ENCODE data around the gene ARPC1B. TPM values are rescaled to one million over a fixed set of nuclear protein-coding genes. Genes with fewer than 3 reads are reported as not detected.

The ARPC1B gene
- polyA plus RNA-seq, 1 experiment, result 642 TPM

DNA sequence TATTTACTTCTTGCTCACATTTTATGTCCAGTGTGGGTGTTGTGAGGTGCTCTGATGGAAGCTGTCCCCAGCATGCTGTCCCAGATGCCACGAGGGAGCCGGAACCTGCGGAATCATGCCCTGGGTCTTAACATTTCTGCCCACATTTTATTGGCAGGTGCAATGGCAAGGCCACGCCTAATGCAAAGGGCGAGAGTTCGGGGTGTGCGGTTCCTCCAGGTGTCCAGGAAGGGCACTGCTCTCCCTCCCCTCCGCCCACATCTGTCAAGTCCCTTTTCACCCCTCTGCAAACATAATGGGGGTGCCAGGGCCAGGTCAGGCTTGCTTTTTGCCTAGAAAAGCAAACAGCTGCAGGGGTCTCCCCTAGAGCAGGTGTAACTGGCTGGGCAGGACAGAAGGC, 17.5 kb downstream of the ARPC1B start:
- ChIA-PET CTCF (interaction anchor here (2.2 kb wide), 1 partner anchor 11 kb away, joined by 7 read pairs; no protein-coding TSS in a partner anchor), POLR2A (no interaction called here)
- H3K36me3 ChIP-seq (ENCODE audit: control insufficient read depth, insufficient read depth, low read length), result peaks cover 40% of the 10 kb centered on the region
- no peak overlapping the region for H3K4me3 ChIP-seq (ENCODE audit: low read depth, low read length)
- no peak for DNase-seq (ENCODE audit: low read depth)
- no peaks in the 10 kb centered on the region for H3K27me3 ChIP-seq (ENCODE audit: control insufficient read depth, insufficient read depth, low read length)
- TF ChIP-seq CTCF (IDR thresholded peaks at IDR 0.05; ENCODE audit: insufficient read depth, low read depth, low read length), result no peak

- ChIA-PET POLR2A (no interaction called here), CTCF (interaction anchor here (1.2 to 2.2 kb wide), 4 partner anchors 11 to 23 kb away, joined by 3 to 7 read pairs (median 4); no protein-coding TSS in a partner anchor)
- TF ChIP-seq CTCF (IDR thresholded peaks at IDR 0.05; ENCODE audit: insufficient read depth, low read depth, low read length), result no peak
- peak overlapping the region; percentile 29 for H3K4me3 ChIP-seq (ENCODE audit: low read depth, low read length)
- peaks cover 45% of the 10 kb centered on the region for H3K36me3 ChIP-seq (ENCODE audit: control insufficient read depth, insufficient read depth, low read length)
- H3K27me3 ChIP-seq (ENCODE audit: control insufficient read depth, insufficient read depth, low read length), result no peaks in the 10 kb centered on the region
- no peak for DNase-seq (ENCODE audit: low read depth)
These were observed 18.3 kb downstream of the ARPC1B start for GRCh38 chr7:99392659-99393354.

GRCh38 chr7:99393355-99394187, 19.0 kb downstream of the ARPC1B start:
- no peak overlapping the region for H3K4me3 ChIP-seq (ENCODE audit: low read depth, low read length)
- POLR2A ChIA-PET, result interaction anchor here (0.6 kb wide), 1 partner anchor 12 kb away, joined by 4 read pairs; no protein-coding TSS in a partner anchor
- CTCF ChIA-PET, result interaction anchor here (1.2 to 2.2 kb wide), 4 partner anchors 10 to 22 kb away, joined by 3 to 7 read pairs (median 4); no protein-coding TSS in a partner anchor
- no peaks in the 10 kb centered on the region for H3K27me3 ChIP-seq (ENCODE audit: control insufficient read depth, insufficient read depth, low read length)
- TF ChIP-seq CTCF (IDR thresholded peaks at IDR 0.05; ENCODE audit: insufficient read depth, low read depth, low read length), result no peak
- DNase-seq (ENCODE audit: low read depth), result no peak
- H3K36me3 ChIP-seq (ENCODE audit: control insufficient read depth, insufficient read depth, low read length), result peaks cover 41% of the 10 kb centered on the region

DNA sequence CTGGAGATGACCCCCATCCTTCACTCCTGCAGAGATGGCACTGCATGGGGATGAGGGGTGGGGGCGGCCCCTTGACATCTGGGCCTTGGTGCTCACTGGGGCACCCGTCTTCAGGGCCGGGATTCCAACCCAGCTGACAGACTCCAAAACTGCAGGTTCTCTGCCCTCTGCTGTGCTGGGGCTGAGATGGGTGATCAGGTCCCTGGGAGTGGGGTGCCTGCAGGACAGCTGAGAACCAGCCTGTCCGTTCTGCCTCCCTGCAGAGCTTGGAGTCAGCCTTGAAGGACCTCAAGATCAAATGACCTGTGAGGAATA, 19.6 kb downstream of the ARPC1B start:
- H3K4me3 ChIP-seq (ENCODE audit: low read depth, low read length), result no peak overlapping the region
- TF ChIP-seq CTCF (IDR thresholded peaks at IDR 0.05; ENCODE audit: insufficient read depth, low read depth, low read length), result no peak
- ChIA-PET CTCF (interaction anchor here (1.5 kb wide), 1 partner anchor 22 kb away, joined by 4 read pairs; no protein-coding TSS in a partner anchor), POLR2A (no interaction called here)
- H3K36me3 ChIP-seq (ENCODE audit: control insufficient read depth, insufficient read depth, low read length), result peaks cover 43% of the 10 kb centered on the region
- no peak for DNase-seq (ENCODE audit: low read depth)
- H3K27me3 ChIP-seq (ENCODE audit: control insufficient read depth, insufficient read depth, low read length), result no peaks in the 10 kb centered on the region

DNA sequence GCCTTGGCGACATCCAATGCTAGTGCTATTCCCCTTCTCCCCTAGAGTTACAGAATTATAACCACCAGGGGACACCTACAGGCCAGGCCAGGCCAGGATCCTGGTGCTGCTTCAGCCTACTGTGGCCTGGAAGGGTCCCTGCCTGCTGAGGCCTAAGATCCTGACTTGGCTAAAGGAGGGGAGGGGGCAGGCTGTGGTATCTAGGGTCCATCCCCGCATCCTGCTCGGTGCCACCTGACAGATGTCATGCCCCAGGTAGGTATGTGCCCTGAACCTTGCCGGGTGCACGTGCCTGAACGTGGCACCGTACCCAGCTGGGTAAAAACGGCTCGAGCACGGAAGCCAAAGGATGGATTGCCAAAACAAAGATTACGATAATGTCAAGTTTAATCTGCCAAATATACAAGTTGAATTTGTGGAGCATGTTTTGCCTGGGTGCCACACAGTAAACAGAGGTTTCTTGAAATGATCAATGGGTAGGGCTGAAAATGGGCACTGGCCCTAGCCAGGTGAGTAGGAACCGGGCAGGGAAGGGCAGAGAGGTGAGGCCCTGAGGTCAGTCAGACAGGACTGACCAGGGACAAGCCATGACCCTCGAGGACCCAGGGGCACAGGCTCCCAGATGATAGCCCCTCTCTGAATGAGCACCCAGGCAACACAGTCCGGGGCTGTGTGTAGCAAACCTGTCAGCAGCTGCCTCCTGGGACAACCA, 21.2 kb downstream of the ARPC1B start:
- no peak for DNase-seq (ENCODE audit: low read depth)
- Histone ChIP-seq H3K4me3 (ENCODE audit: low read depth, low read length) (no peak overlapping the region), H3K27me3 (ENCODE audit: control insufficient read depth, insufficient read depth, low read length) (no peaks in the 10 kb centered on the region), H3K36me3 (ENCODE audit: control insufficient read depth, insufficient read depth, low read length) (peaks cover 51% of the 10 kb centered on the region)
- peak; percentile 16; the same call in 1 of the 2 replicates for TF ChIP-seq CTCF (IDR thresholded peaks at IDR 0.05; ENCODE audit: insufficient read depth, low read depth, low read length)
- ChIA-PET POLR2A (no interaction called here), CTCF (no interaction called here)

All from BJ (cell line).